ENCODE results near the gene EIF4A3.

The EIF4A3 gene

GRCh38 chr17:80110927-80111701 is 35.8 kb downstream of the EIF4A3 start:
- Histone ChIP-seq H3K4me3 (no peak overlapping the region), H3K27ac (no peak overlapping the region), H3K9ac (ENCODE audit: insufficient read length) (no peak overlapping the region), H3K36me3 (ENCODE audit: insufficient read depth, low read length) (no peaks in the 10 kb centered on the region), H3K9me3 (ENCODE audit: low read depth, low read length) (no peaks in the 10 kb centered on the region)
- TF ChIP-seq POLR2AphosphoS5 (IDR thresholded peaks at IDR 0.05; ENCODE audit: borderline replicate concordance, low read depth, low read length), result no peak
- TF ChIP-seq FOXP2 (optimal IDR thresholded peaks at IDR 0.05; ENCODE audit: control extremely low read depth, extremely low read length, insufficient read depth), result no peak
- no peak for TF ChIP-seq EZH2 (IDR thresholded peaks at IDR 0.05)
- no peak for DNase-seq (ENCODE audit: low read depth, low spot score)

GRCh38 chr17:80110447-80110812 is 36.5 kb downstream of the EIF4A3 start:
- no peak overlapping the region for H3K4me3 ChIP-seq
- H3K9me3 ChIP-seq (ENCODE audit: low read depth, low read length), result no peaks in the 10 kb centered on the region
- no peak for DNase-seq (ENCODE audit: low read depth, low spot score)
- TF ChIP-seq EZH2 (IDR thresholded peaks at IDR 0.05) (no peak), FOXP2 (optimal IDR thresholded peaks at IDR 0.05; ENCODE audit: control extremely low read depth, extremely low read length, insufficient read depth) (no peak), POLR2AphosphoS5 (IDR thresholded peaks at IDR 0.05; ENCODE audit: borderline replicate concordance, low read depth, low read length) (no peak)
- H3K27ac ChIP-seq, result no peak overlapping the region
- H3K36me3 ChIP-seq (ENCODE audit: insufficient read depth, low read length), result no peaks in the 10 kb centered on the region
- no peak overlapping the region for H3K9ac ChIP-seq (ENCODE audit: insufficient read length)

- Histone ChIP-seq H3K9me3 (ENCODE audit: low read depth, low read length) (no peaks in the 10 kb centered on the region), H3K27ac (no peak overlapping the region), H3K9ac (ENCODE audit: insufficient read length) (no peak overlapping the region), H3K4me3 (no peak overlapping the region), H3K36me3 (ENCODE audit: insufficient read depth, low read length) (no peaks in the 10 kb centered on the region)
- TF ChIP-seq POLR2AphosphoS5 (IDR thresholded peaks at IDR 0.05; ENCODE audit: borderline replicate concordance, low read depth, low read length) (no peak), EZH2 (IDR thresholded peaks at IDR 0.05) (no peak), FOXP2 (optimal IDR thresholded peaks at IDR 0.05; ENCODE audit: control extremely low read depth, extremely low read length, insufficient read depth) (no peak)
- DNase-seq (ENCODE audit: low read depth, low spot score), result no peak
Measured at GRCh38 chr17:80109713-80110446, 37.0 kb downstream of the EIF4A3 start.

- no peak for DNase-seq (ENCODE audit: low read depth, low spot score)
- Histone ChIP-seq H3K27ac (no peak overlapping the region), H3K36me3 (ENCODE audit: insufficient read depth, low read length) (no peaks in the 10 kb centered on the region), H3K9ac (ENCODE audit: insufficient read length) (no peak overlapping the region), H3K9me3 (ENCODE audit: low read depth, low read length) (no peaks in the 10 kb centered on the region), H3K4me3 (no peak overlapping the region)
- no peak for TF ChIP-seq EZH2 (IDR thresholded peaks at IDR 0.05)
- no peak for TF ChIP-seq FOXP2 (optimal IDR thresholded peaks at IDR 0.05; ENCODE audit: control extremely low read depth, extremely low read length, insufficient read depth)
- TF ChIP-seq POLR2AphosphoS5 (IDR thresholded peaks at IDR 0.05; ENCODE audit: borderline replicate concordance, low read depth, low read length), result no peak
Measured at GRCh38 chr17:80109066-80109660, 37.8 kb downstream of the EIF4A3 start.

GRCh38 chr17:80108036-80108971 is 38.6 kb downstream of the EIF4A3 start:
- H3K9ac ChIP-seq (ENCODE audit: insufficient read length), result no peak overlapping the region
- H3K4me3 ChIP-seq, result no peak overlapping the region
- DNase-seq (ENCODE audit: low read depth, low spot score), result no peak
- H3K36me3 ChIP-seq (ENCODE audit: insufficient read depth, low read length), result no peaks in the 10 kb centered on the region
- H3K9me3 ChIP-seq (ENCODE audit: low read depth, low read length), result no peaks in the 10 kb centered on the region
- no peak overlapping the region for H3K27ac ChIP-seq
- TF ChIP-seq EZH2 (IDR thresholded peaks at IDR 0.05) (no peak), POLR2AphosphoS5 (IDR thresholded peaks at IDR 0.05; ENCODE audit: borderline replicate concordance, low read depth, low read length) (no peak), FOXP2 (optimal IDR thresholded peaks at IDR 0.05; ENCODE audit: control extremely low read depth, extremely low read length, insufficient read depth) (no peak)

- H3K27ac ChIP-seq, result no peak overlapping the region
- H3K9ac ChIP-seq (ENCODE audit: insufficient read length), result no peak overlapping the region
- no peak overlapping the region for H3K4me3 ChIP-seq
- DNase-seq (ENCODE audit: low read depth, low spot score), result no peak
- TF ChIP-seq EZH2 (IDR thresholded peaks at IDR 0.05), result no peak
- no peaks in the 10 kb centered on the region for H3K36me3 ChIP-seq (ENCODE audit: insufficient read depth, low read length)
- H3K9me3 ChIP-seq (ENCODE audit: low read depth, low read length), result no peaks in the 10 kb centered on the region
Measured at GRCh38 chr17:80107231-80108021, 39.5 kb downstream of the EIF4A3 start.

- no peak for DNase-seq (ENCODE audit: low read depth, low spot score)
- no peak overlapping the region for H3K4me3 ChIP-seq
- no peak overlapping the region for H3K9ac ChIP-seq (ENCODE audit: insufficient read length)
- no peaks in the 10 kb centered on the region for H3K36me3 ChIP-seq (ENCODE audit: insufficient read depth, low read length)
- H3K27ac ChIP-seq, result no peak overlapping the region
- no peaks in the 10 kb centered on the region for H3K9me3 ChIP-seq (ENCODE audit: low read depth, low read length)
- TF ChIP-seq EZH2 (IDR thresholded peaks at IDR 0.05) (no peak), POLR2AphosphoS5 (IDR thresholded peaks at IDR 0.05; ENCODE audit: borderline replicate concordance, low read depth, low read length) (no peak), FOXP2 (optimal IDR thresholded peaks at IDR 0.05; ENCODE audit: control extremely low read depth, extremely low read length, insufficient read depth) (no peak)
Measured at GRCh38 chr17:80106751-80107150, 40.2 kb downstream of the EIF4A3 start.
